Mucosa of descending colon (tissue), 3 donors: ENCODE measurements around the gene AK9. TPM values are rescaled to one million over a fixed set of nuclear protein-coding genes. Genes with fewer than 3 reads are reported as not detected.

ENCODE experiments used
- ATAC-seq: fragments of 200-7000 bp; cut with Tn5 transposase; one replicate; pipeline ENCODE4 v1.9.1; 2020; ENCODE audit warnings: mild to moderate bottlenecking, moderate library complexity
- DNase-seq, 3 donors: peaks; one replicate each; pipeline ENCODE4 v3.0.0-alpha.2; 2020
- H3K36me3 ChIP-seq: fragments of 200-600 bp; one replicate; pipeline ENCODE4 v1.8.0; 2021; ENCODE audit warnings: low read depth, mild to moderate bottlenecking
- H3K4me1 ChIP-seq: fragments of 200-600 bp; one replicate; pipeline ENCODE4 v1.8.0; 2021; ENCODE audit warnings: low read depth, mild to moderate bottlenecking
- H3K4me3 ChIP-seq: fragments of 200-600 bp; one replicate; pipeline ENCODE4 v1.8.0; 2021; ENCODE audit warnings: mild to moderate bottlenecking
- H3K9me3 ChIP-seq: fragments of 200-600 bp; one replicate; pipeline ENCODE4 v1.8.0; 2021; ENCODE audit warnings: mild to moderate bottlenecking
- intact Hi-C, 2 donors: fragments of 100-400 bp; cut with DNase I in 1 of 2; cut with micrococcal nuclease in 1 of 2; formaldehyde crosslinking; loops; one replicate each; pipeline versions ENCODE4 v1.11.0 to v1.11.1; 2022; cut with DNase I, micrococcal nuclease
- total RNA-seq, 3 donors: library from RNA; stranded (reverse); fragmentation: NEBNext Ultra II Directional in 2 of 3; extraction: Animal tissue kit (Norgen Biotek cat#: 25700) in 2 of 3; gene quantifications; one replicate each; pipeline versions ENCODE4 v1.2.1 to v1.2.4, GENCODE V29; 2021 to 2023
- TF ChIP-seq, protein P1 (sequence below): fragments of 200-600 bp; IDR thresholded peaks from one replicate; pipeline ENCODE4 v1.8.0; 2022; ENCODE audit warnings: antibody characterized with exemption, mild to moderate bottlenecking
- donor health status: DM: no; HTN: no; CAD: no; lungs with moderate emphysema.
- donor health status: DM: no; HTN: no; CAD: no.
- donor health status: DM: no; HTN: yes; CAD: no.

Gene AK9
- total RNA-seq, 3 donors from 2014 or later: 7.2 to 15.0 (median 10.9) TPM

GRCh38 chr6:109454496-109455436 lies 236.2 kb downstream of the AK9 start:
- H3K9me3 ChIP-seq: no peaks in the 10 kb centered on the region
- TF ChIP-seq, protein P1, sequence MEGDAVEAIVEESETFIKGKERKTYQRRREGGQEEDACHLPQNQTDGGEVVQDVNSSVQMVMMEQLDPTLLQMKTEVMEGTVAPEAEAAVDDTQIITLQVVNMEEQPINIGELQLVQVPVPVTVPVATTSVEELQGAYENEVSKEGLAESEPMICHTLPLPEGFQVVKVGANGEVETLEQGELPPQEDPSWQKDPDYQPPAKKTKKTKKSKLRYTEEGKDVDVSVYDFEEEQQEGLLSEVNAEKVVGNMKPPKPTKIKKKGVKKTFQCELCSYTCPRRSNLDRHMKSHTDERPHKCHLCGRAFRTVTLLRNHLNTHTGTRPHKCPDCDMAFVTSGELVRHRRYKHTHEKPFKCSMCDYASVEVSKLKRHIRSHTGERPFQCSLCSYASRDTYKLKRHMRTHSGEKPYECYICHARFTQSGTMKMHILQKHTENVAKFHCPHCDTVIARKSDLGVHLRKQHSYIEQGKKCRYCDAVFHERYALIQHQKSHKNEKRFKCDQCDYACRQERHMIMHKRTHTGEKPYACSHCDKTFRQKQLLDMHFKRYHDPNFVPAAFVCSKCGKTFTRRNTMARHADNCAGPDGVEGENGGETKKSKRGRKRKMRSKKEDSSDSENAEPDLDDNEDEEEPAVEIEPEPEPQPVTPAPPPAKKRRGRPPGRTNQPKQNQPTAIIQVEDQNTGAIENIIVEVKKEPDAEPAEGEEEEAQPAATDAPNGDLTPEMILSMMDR: no peak
- peaks cover 31% of the 10 kb centered on the region for H3K4me1 ChIP-seq
- H3K4me3 ChIP-seq: peak overlapping the region; percentile 59
- intact Hi-C loops: no loop called here
- DNase-seq (peak; percentile 63 to 81 (median 77)), ATAC-seq (peak; percentile 42)
- no peaks in the 10 kb centered on the region for H3K36me3 ChIP-seq

GRCh38 chr6:109453594-109454495 lies 237.2 kb downstream of the AK9 start:
- H3K36me3 ChIP-seq: no peaks in the 10 kb centered on the region
- intact Hi-C loops: no loop called here
- no peaks in the 10 kb centered on the region for H3K9me3 ChIP-seq
- no peak for ATAC-seq
- TF ChIP-seq, protein P1: no peak
- H3K4me3 ChIP-seq: no peak overlapping the region
- peaks cover 31% of the 10 kb centered on the region for H3K4me1 ChIP-seq
- peak in 1 of 3 donors; percentile 62 for DNase-seq

DNA sequence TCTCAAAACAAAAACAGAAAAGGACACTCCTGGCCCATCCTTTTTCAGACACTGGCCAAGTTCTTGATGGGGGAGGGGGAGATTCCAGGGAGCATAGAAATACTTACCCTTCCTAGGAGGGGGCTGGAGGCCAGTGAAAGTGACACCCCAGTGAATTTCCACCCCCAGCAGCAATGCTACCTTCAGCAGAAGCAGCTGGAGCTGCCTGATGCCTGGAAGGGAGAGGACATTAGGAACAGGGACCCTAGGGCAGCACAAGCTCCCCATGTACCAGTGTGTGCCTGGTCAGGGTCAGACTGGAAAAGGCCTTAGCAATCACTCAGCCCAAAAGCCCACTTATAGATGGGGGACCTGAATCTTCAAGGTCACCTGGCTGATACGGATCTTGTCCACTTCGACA lies 237.8 kb downstream of the AK9 start:
- Histone ChIP-seq H3K4me3 (no peak overlapping the region), H3K36me3 (no peaks in the 10 kb centered on the region), H3K9me3 (no peaks in the 10 kb centered on the region), H3K4me1 (peaks cover 27% of the 10 kb centered on the region)
- DNase-seq (no peak), ATAC-seq (no peak)
- TF ChIP-seq, protein P1: no peak
- intact Hi-C loops: no loop called here

DNA sequence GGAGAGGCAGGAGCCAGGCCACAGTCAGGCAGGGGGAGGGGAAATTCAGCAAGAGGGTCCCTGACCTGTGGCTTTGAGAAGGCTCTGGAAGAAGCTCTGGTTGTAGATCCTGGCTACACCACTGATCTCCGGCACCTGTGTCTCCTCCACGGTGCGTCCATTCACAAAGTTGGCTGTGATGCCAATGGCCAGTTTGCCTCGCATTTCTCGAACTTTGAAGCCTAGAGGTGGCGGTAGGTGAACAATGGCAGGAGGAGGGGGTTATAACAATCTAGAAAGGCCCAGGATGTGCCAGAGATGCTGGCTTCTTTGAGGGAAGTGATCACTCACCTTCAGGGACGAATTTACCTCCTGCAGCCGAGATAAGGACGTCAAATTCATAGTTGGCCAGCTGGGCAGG lies 238.8 kb downstream of the AK9 start:
- ATAC-seq (no peak), DNase-seq (no peak)
- no peak overlapping the region for H3K4me3 ChIP-seq
- H3K36me3 ChIP-seq: no peaks in the 10 kb centered on the region
- intact Hi-C loops: no loop called here
- TF ChIP-seq, protein P1: no peak
- peaks cover 17% of the 10 kb centered on the region for H3K4me1 ChIP-seq
- H3K9me3 ChIP-seq: no peaks in the 10 kb centered on the region

DNA sequence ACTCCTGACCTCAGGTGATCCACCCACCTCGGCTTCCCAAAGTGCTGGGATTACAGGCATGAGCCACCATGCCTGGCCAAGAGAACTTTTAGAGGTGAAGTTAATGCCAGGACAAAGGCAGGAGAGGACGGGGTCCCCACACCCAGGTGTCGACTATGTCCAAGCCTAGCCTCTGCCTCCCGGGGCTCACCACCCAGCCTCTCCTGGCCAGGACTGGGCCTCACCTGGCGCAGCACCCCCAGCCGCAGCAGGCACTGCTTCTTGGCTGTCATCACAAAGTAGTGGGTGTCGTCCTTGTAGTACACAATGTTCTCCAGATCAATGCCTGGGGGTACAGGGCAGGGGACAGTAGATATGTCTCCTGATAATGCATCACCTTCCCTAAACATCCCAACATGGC lies 239.6 kb downstream of the AK9 start:
- TF ChIP-seq, protein P1: no peak
- H3K4me3 ChIP-seq: no peak overlapping the region
- no peaks in the 10 kb centered on the region for H3K36me3 ChIP-seq
- H3K4me1 ChIP-seq: peaks cover 9% of the 10 kb centered on the region
- no peaks in the 10 kb centered on the region for H3K9me3 ChIP-seq
- ATAC-seq (no peak), DNase-seq (no peak)
- intact Hi-C loops: no loop called here
